NCI-H1436 (cell line): ENCODE data around the gene MRPL46.
"Not testable (repeated sequence)": the region's sequence is repeated elsewhere in the genome, so short reads cannot be mapped to it uniquely, and the experiment has no call there.

ENCODE experiments used
- DNase-seq: peaks from one replicate; lab custom pipeline; 2025; lab: John Stamatoyannopoulos, UW

Gene MRPL46

GRCh38 chr15:88441076-88441730 lies 26.0 kb downstream of the MRPL46 start:
- no peak for DNase-seq

- no peak for DNase-seq
These were observed 27.2 kb downstream of the MRPL46 start for GRCh38 chr15:88440021-88440420.

- no peak for DNase-seq
These were observed 29.0 kb downstream of the MRPL46 start for GRCh38 chr15:88438181-88438580.

- not testable (repeated sequence) for DNase-seq
These were observed 33.1 kb downstream of the MRPL46 start for GRCh38 chr15:88434106-88434505.

- DNase-seq = no peak
These were observed 34.0 kb downstream of the MRPL46 start for GRCh38 chr15:88433046-88433685.

GRCh38 chr15:88431441-88431840 lies 35.7 kb downstream of the MRPL46 start:
- DNase-seq = no peak

GRCh38 chr15:88430051-88430450 lies 37.1 kb downstream of the MRPL46 start:
- DNase-seq = no peak

- DNase-seq = no peak
These were observed 38.2 kb downstream of the MRPL46 start for GRCh38 chr15:88428805-88429605.

- DNase-seq = no peak
These were observed 39.1 kb downstream of the MRPL46 start for GRCh38 chr15:88428053-88428452.

GRCh38 chr15:88426304-88426703 lies 40.9 kb downstream of the MRPL46 start:
- DNase-seq = no peak

- no peak for DNase-seq
These were observed 43.9 kb downstream of the MRPL46 start for GRCh38 chr15:88423331-88423730.

- DNase-seq = no peak
These were observed 47.4 kb downstream of the MRPL46 start for GRCh38 chr15:88419830-88420229.
